ENCODE results near the gene STK24.

The STK24 gene

GRCh38 chr13:98567140-98567539 lies 9.8 kb downstream of the STK24 start:
- Histone ChIP-seq H3K27me3 (ENCODE audit: control insufficient read depth in 3 of 3, insufficient read depth in 3 of 3, low read depth in 1 of 3, low read length in 3 of 3) (no peaks in the 10 kb centered on the region), H3K23ac (ENCODE audit: low read depth, low read length, poor library complexity) (peak overlapping the region; percentile 52), H3K18ac (ENCODE audit: low read length) (no peak overlapping the region), H3K14ac (ENCODE audit: low read length) (peak overlapping the region; percentile 67), H3K9me3 (replicated peaks in 1 of 2; ENCODE audit: control insufficient read depth in 2 of 2, insufficient read depth in 1 of 2, low read depth in 1 of 2, low read length in 2 of 2) (peaks cover 1 to 18% of the 10 kb centered on the region in 2 donors), H3K4me2 (ENCODE audit: insufficient read depth, low read length, poor library complexity, severe bottlenecking) (no peak overlapping the region), H2AK5ac (ENCODE audit: low read depth, low read length) (no peak overlapping the region), H2BK5ac (ENCODE audit: low read length) (no peak overlapping the region), H2BK12ac (ENCODE audit: low read length) (no peak overlapping the region), H3K27ac (replicated peaks; ENCODE audit: low read length) (no peak overlapping the region), H3K9ac (ENCODE audit: low read depth, low read length, poor library complexity) (peak overlapping the region; percentile 61), H2BK120ac (ENCODE audit: low read depth, low read length) (no peak overlapping the region), H3K79me1 (ENCODE audit: low read depth, low read length) (peaks cover 17% of the 10 kb centered on the region), H2AFZ (ENCODE audit: low read length) (no peak overlapping the region), H3K4me1 (ENCODE audit: control insufficient read depth in 2 of 2, insufficient read depth in 1 of 2, low read depth in 1 of 2, low read length in 2 of 2) (peaks cover 0 to 22% of the 10 kb centered on the region in 2 donors), H4K91ac (ENCODE audit: low read depth, low read length, poor library complexity) (no peak overlapping the region), H4K8ac (ENCODE audit: low read depth, low read length) (no peak overlapping the region), H3K4ac (ENCODE audit: low read length) (peak overlapping the region; percentile 85), H2BK15ac (ENCODE audit: low read length) (no peak overlapping the region), H3K36me3 (replicated peaks in 1 of 2; ENCODE audit: control insufficient read depth in 2 of 2, insufficient read depth in 2 of 2, low read length in 2 of 2) (peaks cover 0 to 48% of the 10 kb centered on the region in 2 donors), H3K4me3 (ENCODE audit: low read length in 2 of 2) (no peak overlapping the region)
- no CpG with 5 or more reads among the region's 13 CpGs for WGBS, 2 donors (ENCODE audit: extremely low coverage in 2 of 2, insufficient read length in 2 of 2, insufficient replicate concordance in 1 of 2)
- DNase-seq (ENCODE audit: low spot score): no peak

- Histone ChIP-seq H2AFZ (ENCODE audit: low read length) (no peak overlapping the region), H3K27me3 (ENCODE audit: control insufficient read depth in 3 of 3, insufficient read depth in 3 of 3, low read depth in 1 of 3, low read length in 3 of 3) (no peaks in the 10 kb centered on the region), H3K4me3 (ENCODE audit: low read length in 2 of 2) (no peak overlapping the region), H4K8ac (ENCODE audit: low read depth, low read length) (no peak overlapping the region), H2BK12ac (ENCODE audit: low read length) (no peak overlapping the region), H3K9ac (ENCODE audit: low read depth, low read length, poor library complexity) (no peak overlapping the region), H3K14ac (ENCODE audit: low read length) (no peak overlapping the region), H3K36me3 (replicated peaks in 1 of 2; ENCODE audit: control insufficient read depth in 2 of 2, insufficient read depth in 2 of 2, low read length in 2 of 2) (peaks cover 0 to 51% of the 10 kb centered on the region in 2 donors), H3K4me1 (ENCODE audit: control insufficient read depth in 2 of 2, insufficient read depth in 1 of 2, low read depth in 1 of 2, low read length in 2 of 2) (peaks cover 0 to 15% of the 10 kb centered on the region in 2 donors), H2BK5ac (ENCODE audit: low read length) (no peak overlapping the region), H3K79me1 (ENCODE audit: low read depth, low read length) (peaks cover 11% of the 10 kb centered on the region), H3K4ac (ENCODE audit: low read length) (no peak overlapping the region), H2AK5ac (ENCODE audit: low read depth, low read length) (no peak overlapping the region), H3K27ac (replicated peaks; ENCODE audit: low read length) (no peak overlapping the region), H3K18ac (ENCODE audit: low read length) (no peak overlapping the region), H2BK15ac (ENCODE audit: low read length) (no peak overlapping the region), H3K9me3 (replicated peaks in 1 of 2; ENCODE audit: control insufficient read depth in 2 of 2, insufficient read depth in 1 of 2, low read depth in 1 of 2, low read length in 2 of 2) (peaks cover 1 to 17% of the 10 kb centered on the region in 2 donors), H2BK120ac (ENCODE audit: low read depth, low read length) (no peak overlapping the region), H3K23ac (ENCODE audit: low read depth, low read length, poor library complexity) (no peak overlapping the region), H4K91ac (ENCODE audit: low read depth, low read length, poor library complexity) (no peak overlapping the region), H3K4me2 (ENCODE audit: insufficient read depth, low read length, poor library complexity, severe bottlenecking) (no peak overlapping the region)
- no peak for DNase-seq (ENCODE audit: low spot score)
- WGBS, 2 donors (ENCODE audit: extremely low coverage in 2 of 2, insufficient read length in 2 of 2, insufficient replicate concordance in 1 of 2): no CpG with 5 or more reads among the region's 18 CpGs
Measured at GRCh38 chr13:98565726-98566565, 11.0 kb downstream of the STK24 start.

GRCh38 chr13:98564204-98564603 lies 12.7 kb downstream of the STK24 start:
- Histone ChIP-seq H2BK12ac (ENCODE audit: low read length) (no peak overlapping the region), H3K27ac (replicated peaks; ENCODE audit: low read length) (no peak overlapping the region), H3K9me3 (replicated peaks in 1 of 2; ENCODE audit: control insufficient read depth in 2 of 2, insufficient read depth in 1 of 2, low read depth in 1 of 2, low read length in 2 of 2) (peaks cover 0 to 10% of the 10 kb centered on the region in 2 donors), H4K91ac (ENCODE audit: low read depth, low read length, poor library complexity) (no peak overlapping the region), H3K14ac (ENCODE audit: low read length) (no peak overlapping the region), H4K8ac (ENCODE audit: low read depth, low read length) (no peak overlapping the region), H3K27me3 (ENCODE audit: control insufficient read depth in 3 of 3, insufficient read depth in 3 of 3, low read depth in 1 of 3, low read length in 3 of 3) (no peaks in the 10 kb centered on the region), H2AK5ac (ENCODE audit: low read depth, low read length) (no peak overlapping the region), H3K4me1 (ENCODE audit: control insufficient read depth in 2 of 2, insufficient read depth in 1 of 2, low read depth in 1 of 2, low read length in 2 of 2) (peaks cover 0 to 15% of the 10 kb centered on the region in 2 donors), H3K18ac (ENCODE audit: low read length) (no peak overlapping the region), H3K23ac (ENCODE audit: low read depth, low read length, poor library complexity) (no peak overlapping the region), H3K79me1 (ENCODE audit: low read depth, low read length) (peaks cover 13% of the 10 kb centered on the region), H2BK120ac (ENCODE audit: low read depth, low read length) (no peak overlapping the region), H3K4ac (ENCODE audit: low read length) (no peak overlapping the region), H2AFZ (ENCODE audit: low read length) (no peak overlapping the region), H3K4me2 (ENCODE audit: insufficient read depth, low read length, poor library complexity, severe bottlenecking) (no peak overlapping the region), H2BK5ac (ENCODE audit: low read length) (no peak overlapping the region), H3K4me3 (ENCODE audit: low read length in 2 of 2) (no peak overlapping the region), H3K9ac (ENCODE audit: low read depth, low read length, poor library complexity) (no peak overlapping the region), H2BK15ac (ENCODE audit: low read length) (no peak overlapping the region), H3K36me3 (replicated peaks in 1 of 2; ENCODE audit: control insufficient read depth in 2 of 2, insufficient read depth in 2 of 2, low read length in 2 of 2) (peaks cover 0 to 54% of the 10 kb centered on the region in 2 donors)
- no peak for DNase-seq (ENCODE audit: low spot score)
- no CpG with 5 or more reads among the region's 9 CpGs for WGBS, 2 donors (ENCODE audit: extremely low coverage in 2 of 2, insufficient read length in 2 of 2, insufficient replicate concordance in 1 of 2)

- Histone ChIP-seq H4K91ac (ENCODE audit: low read depth, low read length, poor library complexity) (no peak overlapping the region), H3K4me3 (ENCODE audit: low read length in 2 of 2) (no peak overlapping the region), H4K8ac (ENCODE audit: low read depth, low read length) (no peak overlapping the region), H2AK5ac (ENCODE audit: low read depth, low read length) (no peak overlapping the region), H3K14ac (ENCODE audit: low read length) (no peak overlapping the region), H3K79me1 (ENCODE audit: low read depth, low read length) (peaks cover 10% of the 10 kb centered on the region), H3K4ac (ENCODE audit: low read length) (no peak overlapping the region), H3K9me3 (replicated peaks in 1 of 2; ENCODE audit: control insufficient read depth in 2 of 2, insufficient read depth in 1 of 2, low read depth in 1 of 2, low read length in 2 of 2) (peaks cover 0 to 4% of the 10 kb centered on the region in 2 donors), H2BK5ac (ENCODE audit: low read length) (no peak overlapping the region), H2BK12ac (ENCODE audit: low read length) (no peak overlapping the region), H3K36me3 (replicated peaks in 1 of 2; ENCODE audit: control insufficient read depth in 2 of 2, insufficient read depth in 2 of 2, low read length in 2 of 2) (peaks cover 0 to 45% of the 10 kb centered on the region in 2 donors), H3K4me1 (ENCODE audit: control insufficient read depth in 2 of 2, insufficient read depth in 1 of 2, low read depth in 1 of 2, low read length in 2 of 2) (peaks cover 0 to 17% of the 10 kb centered on the region in 2 donors), H3K27me3 (ENCODE audit: control insufficient read depth in 3 of 3, insufficient read depth in 3 of 3, low read depth in 1 of 3, low read length in 3 of 3) (no peaks in the 10 kb centered on the region), H2AFZ (ENCODE audit: low read length) (no peak overlapping the region), H3K9ac (ENCODE audit: low read depth, low read length, poor library complexity) (no peak overlapping the region), H3K27ac (replicated peaks; ENCODE audit: low read length) (no peak overlapping the region), H2BK120ac (ENCODE audit: low read depth, low read length) (no peak overlapping the region), H2BK15ac (ENCODE audit: low read length) (no peak overlapping the region), H3K4me2 (ENCODE audit: insufficient read depth, low read length, poor library complexity, severe bottlenecking) (no peak overlapping the region), H3K23ac (ENCODE audit: low read depth, low read length, poor library complexity) (no peak overlapping the region), H3K18ac (ENCODE audit: low read length) (no peak overlapping the region)
- no CpG with 5 or more reads among the region's 6 CpGs for WGBS, 2 donors (ENCODE audit: extremely low coverage in 2 of 2, insufficient read length in 2 of 2, insufficient replicate concordance in 1 of 2)
- no peak for DNase-seq (ENCODE audit: low spot score)
Measured at GRCh38 chr13:98563071-98563470, 13.8 kb downstream of the STK24 start.

All from neuronal stem cell (in vitro differentiated cells).